CD4-positive, CD25-positive, alpha-beta regulatory T cell (primary cell): ENCODE measurements around the gene VSIR. TPM values are rescaled to one million over a fixed set of nuclear protein-coding genes. Genes with fewer than 3 reads are reported as not detected.
A peak's percentile ranks its signal among the peaks of the same experiment; 100 is the strongest.

Experiments
- ATAC-seq, 2 donors: fragments of 150-1000 bp; cut with Tn5 transposase; one replicate each; pipeline ENCODE4 v1.10.0; 2021; ENCODE audit warnings: low read depth in 2 of 2, moderate number of reproducible peaks in 2 of 2, moderate library complexity in 1 of 2
- DNase-seq, 3 donors: peaks; one replicate each; pipeline versions ENCODE4 v3.0.0 to v3.0.0-alpha.2; 2012 to 2022; ENCODE audit warnings: mixed read lengths in 1 of 3
- H3K27ac ChIP-seq: one replicate; pipeline ENCODE4 v1.7.0; 2013; ENCODE audit warnings: mild to moderate bottlenecking, low read length; ENCODE audit not compliant: insufficient read depth, poor library complexity, severe bottlenecking
- H3K27me3 ChIP-seq: one replicate; pipeline ENCODE4 v1.7.0; 2013; ENCODE audit warnings: low read length; ENCODE audit not compliant: control insufficient read depth, insufficient read depth
- H3K36me3 ChIP-seq: one replicate; pipeline ENCODE4 v1.7.0; 2013; ENCODE audit warnings: mild to moderate bottlenecking, low read length, moderate library complexity; ENCODE audit not compliant: control insufficient read depth, insufficient read depth
- H3K4me1 ChIP-seq: 2 replicates; pipeline ENCODE4 v1.7.0; 2013; ENCODE audit warnings: mild to moderate bottlenecking, low read length; ENCODE audit not compliant: insufficient read depth, control insufficient read depth, poor library complexity, severe bottlenecking
- H3K4me3 ChIP-seq: one replicate; pipeline ENCODE4 v1.7.0; 2013; ENCODE audit warnings: low read depth, mild to moderate bottlenecking, low read length, moderate library complexity
- H3K9me3 ChIP-seq, 2 experiments: 1 replicate in 1 of 2; 2 replicates in 1 of 2; pipeline ENCODE4 v1.7.0; 2013; ENCODE audit warnings: low read length in 2 of 2, mild to moderate bottlenecking in 1 of 2, moderate library complexity in 1 of 2; ENCODE audit not compliant: control insufficient read depth in 2 of 2
- H3K27ac Mint-ChIP-seq, 3 donors: one replicate each; pipeline ENCODE4 v1.8.0; 2020 to 2022; ENCODE audit warnings: mild to moderate bottlenecking in 3 of 3, mixed read lengths in 3 of 3, moderate library complexity in 2 of 3
- H3K27me3 Mint-ChIP-seq: one replicate; pipeline ENCODE4 v1.8.0; 2022; ENCODE audit warnings: mild to moderate bottlenecking, mixed read lengths
- H3K36me3 Mint-ChIP-seq: one replicate; pipeline ENCODE4 v1.8.0; 2020; ENCODE audit warnings: mixed read lengths
- H3K4me1 Mint-ChIP-seq, 4 donors: one replicate each; pipeline ENCODE4 v1.8.0; 2020 to 2022; ENCODE audit warnings: mixed read lengths in 4 of 4, mild to moderate bottlenecking in 1 of 4
- H3K4me3 Mint-ChIP-seq, 4 donors: one replicate each; pipeline ENCODE4 v1.8.0; 2020 to 2022; ENCODE audit warnings: mild to moderate bottlenecking in 4 of 4, mixed read lengths in 4 of 4, moderate library complexity in 3 of 4
- H3K9me3 Mint-ChIP-seq, 7 donors: one replicate each; pipeline ENCODE4 v1.8.0; 2020 to 2022; ENCODE audit warnings: mixed read lengths in 7 of 7, mild to moderate bottlenecking in 3 of 7, moderate library complexity in 2 of 7
- polyA plus RNA-seq, 4 donors: library from polyadenylated mRNA; unstranded; fragments of 300-500 nt; fragmentation: Illumina TruSeq; gene quantifications; one replicate each; pipeline ENCODE4 v1.2.3, GENCODE V29; 2021
- total RNA-seq: library from RNA; stranded (reverse); gene quantifications from one replicate; pipeline ENCODE4 v1.2.3, GENCODE V29; 2022

The VSIR gene
- total and polyA plus RNA-seq, 5 donors from 2014 or later, result 167 to 339 (median 258) TPM

- Histone ChIP-seq H3K9me3 (no peaks in the 10 kb centered on the region), H3K4me3 (no peak overlapping the region), H3K36me3 (peaks cover 48% of the 10 kb centered on the region), H3K27me3 (no peaks in the 10 kb centered on the region), H3K27ac (peak overlapping the region; percentile 83), H3K4me1 (peaks cover 100% of the 10 kb centered on the region)
- H3K4me3 Mint-ChIP-seq, result peak overlapping the region in 2 of 4 donors; percentile 32 to 79
- no peaks in the 10 kb centered on the region for H3K9me3 Mint-ChIP-seq
- H3K36me3 Mint-ChIP-seq, result peaks cover 39% of the 10 kb centered on the region
- DNase-seq (no peak), ATAC-seq (no peak)
- no peaks in the 10 kb centered on the region for H3K27me3 Mint-ChIP-seq
- H3K27ac Mint-ChIP-seq, result peak overlapping the region; percentile 92 to 98 (median 95)
- H3K4me1 Mint-ChIP-seq, result peaks cover 7 to 96% (median 62%) of the 10 kb centered on the region in 4 donors
These were observed 19.3 kb downstream of the VSIR start for GRCh38 chr10:71753960-71754505.

- H3K27ac ChIP-seq, result peak overlapping the region; percentile 83
These were observed 20.0 kb downstream of the VSIR start for GRCh38 chr10:71753091-71753959.

GRCh38 chr10:71752391-71753090, 20.8 kb downstream of the VSIR start:
- DNase-seq (peak in 1 of 3 donors; percentile 75), ATAC-seq (no peak)
- Mint-ChIP-seq H3K27me3 (no peaks in the 10 kb centered on the region), H3K4me3 (peak overlapping the region; percentile 59 to 85 (median 82)), H3K4me1 (peaks cover 12 to 96% (median 65%) of the 10 kb centered on the region in 4 donors), H3K27ac (peak overlapping the region; percentile 92 to 98 (median 96)), H3K36me3 (peaks cover 37% of the 10 kb centered on the region), H3K9me3 (no peaks in the 10 kb centered on the region)
- no peak overlapping the region for H3K4me3 ChIP-seq
- H3K9me3 ChIP-seq, result no peaks in the 10 kb centered on the region
- peaks cover 42% of the 10 kb centered on the region for H3K36me3 ChIP-seq
- H3K4me1 ChIP-seq, result peaks cover 100% of the 10 kb centered on the region
- peak overlapping the region; percentile 55 for H3K27ac ChIP-seq
- H3K27me3 ChIP-seq, result no peaks in the 10 kb centered on the region

More at GRCh38 chr10:71753091-71753959, 20.0 kb downstream of the VSIR start:
- ATAC-seq (no peak), DNase-seq (no peak)
- H3K4me3 Mint-ChIP-seq, result peak overlapping the region in 2 of 4 donors; percentile 59 to 74
- peaks cover 12 to 96% (median 65%) of the 10 kb centered on the region in 4 donors for H3K4me1 Mint-ChIP-seq
- Histone ChIP-seq H3K9me3 (no peaks in the 10 kb centered on the region), H3K27me3 (no peaks in the 10 kb centered on the region), H3K4me1 (peaks cover 100% of the 10 kb centered on the region), H3K4me3 (no peak overlapping the region), H3K36me3 (peaks cover 45% of the 10 kb centered on the region)
- H3K9me3 Mint-ChIP-seq, result no peaks in the 10 kb centered on the region
- peaks cover 41% of the 10 kb centered on the region for H3K36me3 Mint-ChIP-seq
- H3K27ac Mint-ChIP-seq, result peak overlapping the region; percentile 92 to 98 (median 96)
- no peaks in the 10 kb centered on the region for H3K27me3 Mint-ChIP-seq

- peaks cover 35% of the 10 kb centered on the region for H3K36me3 Mint-ChIP-seq
These were observed 21.6 kb downstream of the VSIR start for GRCh38 chr10:71751515-71752224.

GRCh38 chr10:71750986-71751385, 22.3 kb downstream of the VSIR start:
- Histone ChIP-seq H3K36me3 (peaks cover 42% of the 10 kb centered on the region), H3K27ac (no peak overlapping the region), H3K9me3 (no peaks in the 10 kb centered on the region), H3K4me3 (no peak overlapping the region), H3K27me3 (no peaks in the 10 kb centered on the region), H3K4me1 (peaks cover 100% of the 10 kb centered on the region)
- Mint-ChIP-seq H3K36me3 (peaks cover 30% of the 10 kb centered on the region), H3K27ac (peak overlapping the region; percentile 98 to 100 (median 99)), H3K9me3 (no peaks in the 10 kb centered on the region), H3K4me3 (peak overlapping the region in 3 of 4 donors; percentile 62 to 79 (median 63)), H3K27me3 (no peaks in the 10 kb centered on the region), H3K4me1 (peaks cover 11 to 96% (median 67%) of the 10 kb centered on the region in 4 donors)
- DNase-seq, result no peak
- ATAC-seq, result no peak

More at GRCh38 chr10:71751515-71752224, 21.6 kb downstream of the VSIR start:
- Mint-ChIP-seq H3K4me3 (peak overlapping the region; percentile 59 to 85 (median 82)), H3K9me3 (no peaks in the 10 kb centered on the region), H3K27ac (peak overlapping the region; percentile 92 to 98 (median 96)), H3K27me3 (no peaks in the 10 kb centered on the region), H3K4me1 (peaks cover 13 to 96% (median 67%) of the 10 kb centered on the region in 4 donors)
- DNase-seq (no peak), ATAC-seq (no peak)
- Histone ChIP-seq H3K4me3 (no peak overlapping the region), H3K27ac (peak overlapping the region; percentile 58), H3K36me3 (peaks cover 42% of the 10 kb centered on the region), H3K27me3 (no peaks in the 10 kb centered on the region), H3K9me3 (no peaks in the 10 kb centered on the region), H3K4me1 (peaks cover 100% of the 10 kb centered on the region)

- ATAC-seq (no peak), DNase-seq (no peak)
- peaks cover 11 to 98% (median 68%) of the 10 kb centered on the region in 4 donors for H3K4me1 Mint-ChIP-seq
- Histone ChIP-seq H3K27ac (peak overlapping the region; percentile 87), H3K36me3 (peaks cover 39% of the 10 kb centered on the region), H3K27me3 (no peaks in the 10 kb centered on the region), H3K9me3 (no peaks in the 10 kb centered on the region), H3K4me1 (peaks cover 100% of the 10 kb centered on the region), H3K4me3 (no peak overlapping the region)
- H3K36me3 Mint-ChIP-seq, result peaks cover 32% of the 10 kb centered on the region
- no peaks in the 10 kb centered on the region for H3K27me3 Mint-ChIP-seq
- H3K27ac Mint-ChIP-seq, result peak overlapping the region; percentile 98 to 100 (median 99)
- H3K9me3 Mint-ChIP-seq, result no peaks in the 10 kb centered on the region
- peak overlapping the region; percentile 30 to 79 (median 70) for H3K4me3 Mint-ChIP-seq
These were observed 23.0 kb downstream of the VSIR start for GRCh38 chr10:71750124-71750841.
